ENCODE results near the gene CPZ.
"Not testable (repeated sequence)": the region's sequence is repeated elsewhere in the genome, so short reads cannot be mapped to it uniquely, and the experiment has no call there.

Gene CPZ

DNA sequence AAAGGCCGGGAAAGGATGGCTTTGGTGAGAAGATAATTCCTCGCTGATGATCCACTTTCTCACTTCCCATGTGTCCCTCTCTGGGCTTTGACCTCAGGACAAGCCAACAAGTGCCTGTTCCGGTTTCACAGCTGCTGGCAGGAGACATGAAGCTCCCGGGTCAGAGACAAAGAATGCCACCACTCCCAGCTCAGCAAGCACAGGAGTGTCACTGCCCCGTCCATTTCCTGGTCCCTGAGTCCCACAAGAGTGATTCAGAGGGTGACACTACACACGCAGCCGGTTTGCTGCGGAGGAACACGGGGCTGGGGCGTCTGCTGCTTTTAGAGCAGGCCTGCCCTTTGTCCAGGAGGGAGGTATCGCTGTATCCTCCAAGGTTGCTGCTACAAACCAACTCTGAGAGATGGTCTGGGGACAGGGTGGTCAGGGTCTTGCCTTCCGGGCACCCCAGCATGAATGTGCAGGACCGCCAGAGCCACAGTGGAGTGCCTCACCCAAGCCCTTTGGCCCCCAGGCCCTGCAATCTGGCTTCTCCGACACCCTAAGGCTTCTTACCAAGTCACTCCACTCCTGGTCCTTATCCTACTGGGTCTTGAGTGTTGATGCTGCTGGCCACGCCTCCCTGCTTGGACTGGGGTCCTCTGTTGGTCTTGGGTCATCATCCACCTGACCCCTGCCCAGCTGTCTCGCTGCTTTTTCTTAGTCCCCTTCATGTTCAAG, 49.5 kb downstream of the CPZ start:
- peak; percentile 37 for DNase-seq

DNA sequence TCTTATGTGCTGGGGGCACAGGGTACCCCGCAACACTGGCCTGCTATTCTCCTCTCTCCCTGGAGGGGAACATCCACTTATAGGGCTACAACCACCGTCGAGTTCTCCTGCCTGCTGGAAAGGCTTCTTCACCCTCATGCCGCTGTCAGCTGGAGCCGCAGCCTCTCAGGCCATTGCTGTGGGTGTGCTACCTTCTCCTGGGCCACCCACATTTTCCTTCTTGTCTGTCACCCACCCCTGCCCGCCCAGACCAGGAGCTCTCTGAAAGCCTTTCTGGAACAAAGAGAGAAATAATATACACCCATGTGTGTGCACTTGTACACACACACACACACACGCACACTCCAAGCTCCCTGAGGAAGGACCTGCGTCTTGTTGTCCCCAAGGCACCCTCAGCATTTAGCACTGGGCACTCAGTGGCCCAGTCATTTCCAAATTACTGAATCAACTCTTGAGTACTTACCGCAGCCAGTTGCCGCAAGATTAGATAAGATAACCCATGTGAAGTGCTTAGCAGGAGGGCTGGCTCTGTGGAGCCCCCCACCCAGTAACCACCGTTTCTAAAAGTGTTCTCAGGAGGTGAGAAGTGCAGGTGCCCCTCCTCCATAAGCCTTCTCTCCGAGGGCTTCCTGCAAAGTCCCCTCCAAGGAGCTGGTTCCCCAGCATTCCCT, 50.2 kb downstream of the CPZ start:
- DNase-seq, result no peak

DNA sequence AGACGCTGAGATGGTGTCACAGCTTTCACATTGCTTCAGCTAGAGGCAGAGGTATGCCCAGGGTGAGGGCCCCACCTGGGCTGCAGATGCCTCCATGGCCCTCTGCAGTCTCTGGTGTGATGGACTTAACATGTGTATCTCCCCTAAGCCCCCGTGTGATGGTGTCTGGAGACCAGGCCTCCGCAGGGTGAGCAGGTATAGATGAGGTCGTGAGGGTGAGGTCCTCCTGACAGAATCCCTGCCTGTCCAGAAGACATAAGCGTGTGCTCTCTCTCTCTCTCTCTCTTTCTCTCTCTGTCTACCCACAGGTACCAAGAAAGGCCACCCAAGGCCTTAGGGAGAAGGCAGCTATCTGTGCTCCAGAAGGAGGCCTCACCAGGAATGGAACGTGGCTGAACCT, 50.9 kb downstream of the CPZ start:
- DNase-seq, result no peak

DNA sequence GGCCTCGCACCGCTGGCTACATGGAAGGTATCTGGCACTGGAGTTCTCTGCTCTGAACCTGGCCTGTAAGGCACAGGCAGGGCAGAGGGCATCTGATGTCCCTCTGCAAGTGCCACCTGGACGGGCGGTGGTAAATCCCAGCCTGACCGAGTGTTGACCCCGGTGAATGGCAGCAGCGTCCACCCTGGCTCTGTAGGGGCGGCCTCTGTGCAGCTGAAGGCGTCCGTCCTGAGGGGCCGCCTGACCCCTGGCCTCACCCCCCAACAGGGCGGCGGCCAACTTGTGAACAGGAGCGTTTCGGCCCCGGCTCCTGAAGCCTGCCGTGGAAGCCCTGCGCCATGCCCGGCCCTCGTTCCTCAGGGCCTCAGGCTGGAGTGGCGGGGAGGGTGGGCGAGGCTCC, 51.4 kb downstream of the CPZ start:
- no peak for DNase-seq

DNA sequence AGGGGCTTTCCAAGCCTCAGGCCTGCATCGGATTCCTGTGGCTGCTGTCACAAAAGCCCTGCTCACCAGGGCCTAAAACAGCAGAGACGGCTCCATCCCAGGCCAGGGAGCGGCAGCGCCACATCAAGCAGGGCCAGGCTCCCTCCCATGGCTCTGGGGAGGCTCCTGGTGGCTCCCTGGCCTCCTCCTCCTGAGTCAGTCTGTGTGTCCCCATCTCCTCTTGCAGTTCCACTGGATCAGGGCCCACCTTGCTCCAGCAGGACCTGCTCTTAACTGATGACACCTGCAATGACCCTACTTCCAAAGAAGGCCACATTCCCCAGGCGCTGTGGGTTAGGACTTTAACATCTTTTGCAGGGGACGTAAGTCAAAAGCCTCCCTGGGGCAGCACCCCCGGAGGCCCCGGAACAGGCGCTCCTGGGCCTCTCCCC, 51.9 kb downstream of the CPZ start:
- no peak for DNase-seq

DNA sequence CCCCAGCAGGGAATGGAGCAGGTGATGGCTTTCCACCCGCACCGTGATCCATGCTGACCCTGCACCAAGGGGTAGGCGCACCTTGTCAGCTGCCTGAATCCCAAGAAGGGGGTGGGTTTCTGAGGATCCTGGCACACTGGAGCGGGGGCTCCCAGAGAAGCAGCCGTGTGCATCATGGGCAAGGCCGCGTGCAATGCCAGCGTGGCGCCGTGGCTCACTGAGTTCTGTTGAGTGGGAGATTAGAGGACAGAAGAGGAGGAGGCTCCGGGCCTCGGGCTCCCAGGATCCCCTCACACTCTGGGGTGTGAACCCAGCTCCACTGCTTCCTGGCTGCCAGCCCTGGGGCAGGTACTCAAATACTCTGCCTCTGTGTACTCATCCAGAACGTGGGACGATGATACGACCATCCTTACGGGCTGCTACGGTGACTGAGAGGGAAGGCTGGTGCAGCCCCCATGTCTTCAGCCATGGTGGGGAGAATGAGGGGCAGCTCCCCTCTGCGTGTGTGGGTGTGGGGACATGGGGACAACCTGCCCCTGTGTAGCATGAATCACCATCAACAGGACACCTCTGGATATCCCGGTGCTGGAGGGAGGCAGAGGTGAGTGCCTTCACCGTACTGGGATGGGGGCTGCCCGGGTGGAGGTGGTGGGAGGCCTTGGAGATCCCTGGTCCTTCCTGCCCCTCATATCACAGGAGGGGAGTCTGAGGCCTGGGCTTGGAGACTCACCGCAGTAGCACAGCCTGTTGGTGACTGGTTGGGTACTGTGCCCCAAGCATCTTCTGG, 52.6 kb downstream of the CPZ start:
- no peak for DNase-seq

DNA sequence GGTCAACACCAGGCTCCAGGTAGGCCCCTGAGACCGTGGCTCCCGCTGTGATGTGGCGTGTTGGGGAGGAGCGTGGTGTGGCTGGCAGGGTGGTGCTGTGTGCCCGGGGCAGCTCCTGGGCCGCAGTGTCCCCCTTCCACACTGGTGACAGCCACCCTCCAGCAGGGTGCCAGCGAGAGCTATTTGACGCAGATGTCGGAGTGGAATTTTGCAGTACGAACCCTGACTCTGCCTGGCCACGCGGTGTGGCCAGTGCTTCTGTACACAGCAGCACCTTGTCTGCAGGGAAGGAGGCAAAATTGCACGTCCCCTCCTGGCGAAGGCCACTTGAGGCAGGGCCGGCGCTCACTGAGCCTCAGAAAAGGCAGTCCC, 53.2 kb downstream of the CPZ start:
- no peak for DNase-seq

DNA sequence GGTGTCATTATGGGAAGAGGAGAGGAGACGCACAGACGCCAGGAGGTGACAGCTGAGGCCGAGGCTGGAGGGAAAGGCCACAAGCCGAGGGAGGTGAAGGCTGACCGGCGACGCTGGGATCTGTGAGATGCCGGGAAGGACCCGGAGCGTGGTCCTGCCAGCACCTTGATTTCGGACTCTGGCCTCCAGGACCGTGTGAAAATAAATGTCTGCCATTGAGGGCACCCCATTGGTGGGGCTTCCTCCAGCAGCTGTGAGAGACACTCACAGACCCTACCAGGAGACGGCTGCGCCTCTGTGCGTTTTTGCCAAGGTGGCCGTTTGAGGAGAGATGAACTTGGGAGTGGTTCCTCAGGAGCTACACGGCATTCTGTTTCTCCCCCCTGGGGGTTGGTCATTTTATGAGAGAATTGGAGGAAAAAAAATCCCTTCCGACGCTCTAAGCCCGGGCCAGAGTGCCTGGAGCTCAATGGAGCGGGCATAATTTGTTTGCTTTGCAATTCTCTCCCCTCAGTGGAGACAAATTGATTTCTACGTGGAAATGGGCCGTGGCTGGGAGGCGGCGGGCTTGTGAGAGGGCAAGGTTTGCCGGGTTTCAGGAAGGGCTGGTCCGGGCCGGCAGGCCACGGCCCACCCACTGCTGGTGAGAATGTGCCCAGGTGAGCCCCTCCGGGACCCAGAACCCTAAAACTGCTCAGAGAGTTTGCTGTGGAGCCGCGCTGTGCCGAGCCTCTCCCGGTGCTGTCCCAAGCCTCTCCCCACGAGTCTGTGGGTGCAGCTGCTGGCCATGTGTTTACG, 53.9 kb downstream of the CPZ start:
- DNase-seq, result no peak

DNA sequence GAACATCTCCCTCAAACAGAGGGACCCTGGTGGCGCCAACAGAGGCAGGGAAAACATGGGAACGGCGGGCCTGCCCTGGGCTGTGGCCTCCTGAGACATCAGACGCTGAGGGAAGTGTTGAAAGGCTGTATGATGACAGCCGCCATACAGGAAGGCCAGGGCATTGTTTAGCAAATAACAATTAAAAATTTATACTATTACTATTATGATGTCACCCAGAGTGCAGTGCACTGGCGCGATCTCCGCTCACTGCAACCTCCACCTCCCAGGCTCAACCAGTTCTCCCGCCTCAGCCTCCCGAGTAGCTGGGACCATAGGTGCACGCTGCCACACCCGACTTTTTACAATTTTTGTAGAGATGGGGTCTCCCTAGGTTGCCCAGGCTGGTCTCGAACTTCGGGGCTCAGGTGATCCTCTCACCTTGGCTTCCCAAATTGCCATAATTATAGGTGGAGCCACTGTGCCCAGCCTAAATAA, 54.6 kb downstream of the CPZ start:
- DNase-seq, result no peak

DNA sequence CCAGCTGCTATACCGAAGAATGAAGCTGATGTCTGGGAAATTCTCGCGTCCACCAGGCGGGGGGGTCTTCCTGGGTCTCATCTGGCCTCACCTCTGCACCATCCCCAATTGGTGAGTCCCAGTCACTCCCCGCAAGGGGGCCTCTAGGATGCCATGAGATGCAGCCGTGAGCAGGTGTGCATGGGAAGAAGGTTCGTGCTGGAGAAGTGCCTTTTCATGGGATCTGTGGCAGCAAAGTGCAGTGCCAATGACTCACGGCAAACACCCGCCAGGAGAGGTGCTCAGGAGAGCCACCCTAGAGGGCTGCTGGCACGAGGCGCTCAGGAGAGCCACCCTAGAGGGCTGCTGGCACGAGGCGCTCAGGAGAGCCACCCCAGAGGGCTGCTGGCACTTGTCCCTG, 55.1 kb downstream of the CPZ start:
- no peak for DNase-seq

DNA sequence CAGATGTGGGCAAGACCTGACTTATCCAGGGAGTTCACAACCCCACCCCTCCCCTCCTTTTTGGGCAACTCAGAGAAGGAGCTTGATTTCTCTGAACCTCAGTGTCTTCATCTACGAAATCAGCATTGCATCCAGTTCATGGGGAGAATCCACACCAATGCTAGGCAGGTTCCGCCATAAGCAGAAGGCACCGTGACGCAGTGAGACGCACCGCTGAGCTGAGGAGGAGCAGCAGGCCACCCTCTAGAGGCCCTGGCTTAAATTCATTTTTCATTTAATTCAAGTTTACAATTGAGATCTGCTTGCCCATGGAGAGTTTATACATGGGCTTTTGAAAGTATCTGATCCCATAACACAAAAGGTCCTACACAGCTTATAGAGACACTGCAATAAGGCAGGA, 55.7 kb downstream of the CPZ start:
- DNase-seq, result no peak

DNA sequence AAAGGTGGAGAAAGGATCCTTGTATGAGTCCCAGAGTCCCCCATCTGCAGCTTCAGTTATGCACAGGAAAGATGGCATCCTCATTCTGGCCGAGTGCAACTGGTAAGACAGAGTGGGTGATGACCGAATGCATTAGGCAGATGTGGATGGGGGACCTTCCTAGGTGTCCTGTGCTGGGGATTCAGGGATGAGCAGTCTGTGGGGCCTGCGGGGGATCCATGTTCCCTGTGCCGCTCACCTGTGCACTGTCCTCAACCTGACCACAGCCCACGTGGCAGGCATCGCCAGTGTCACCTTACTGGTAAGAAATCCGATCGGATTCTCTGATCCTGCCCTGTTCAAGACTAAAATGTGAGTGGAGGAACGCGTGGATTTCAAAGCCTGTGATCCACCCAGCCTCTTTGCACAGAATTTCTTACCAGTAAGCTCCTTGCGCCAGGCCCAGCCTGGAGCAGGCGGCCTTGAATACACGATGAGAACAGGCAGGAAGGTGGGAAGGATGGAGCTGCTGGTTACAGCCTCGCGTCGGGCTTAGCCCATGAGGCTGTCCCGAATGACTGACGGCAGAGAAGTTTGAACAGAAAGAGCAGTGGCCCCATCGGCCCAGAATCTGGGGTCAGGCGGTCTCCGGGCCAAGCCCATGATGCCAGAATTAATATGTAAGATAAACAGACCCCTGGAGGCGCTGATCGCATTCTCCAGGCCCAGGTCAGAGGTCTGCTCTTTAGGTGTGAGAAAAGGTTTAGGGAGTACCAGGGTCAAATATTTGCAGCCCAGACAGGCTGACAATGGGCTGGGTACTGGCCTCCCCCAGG, 56.5 kb downstream of the CPZ start:
- no peak for DNase-seq

DNA sequence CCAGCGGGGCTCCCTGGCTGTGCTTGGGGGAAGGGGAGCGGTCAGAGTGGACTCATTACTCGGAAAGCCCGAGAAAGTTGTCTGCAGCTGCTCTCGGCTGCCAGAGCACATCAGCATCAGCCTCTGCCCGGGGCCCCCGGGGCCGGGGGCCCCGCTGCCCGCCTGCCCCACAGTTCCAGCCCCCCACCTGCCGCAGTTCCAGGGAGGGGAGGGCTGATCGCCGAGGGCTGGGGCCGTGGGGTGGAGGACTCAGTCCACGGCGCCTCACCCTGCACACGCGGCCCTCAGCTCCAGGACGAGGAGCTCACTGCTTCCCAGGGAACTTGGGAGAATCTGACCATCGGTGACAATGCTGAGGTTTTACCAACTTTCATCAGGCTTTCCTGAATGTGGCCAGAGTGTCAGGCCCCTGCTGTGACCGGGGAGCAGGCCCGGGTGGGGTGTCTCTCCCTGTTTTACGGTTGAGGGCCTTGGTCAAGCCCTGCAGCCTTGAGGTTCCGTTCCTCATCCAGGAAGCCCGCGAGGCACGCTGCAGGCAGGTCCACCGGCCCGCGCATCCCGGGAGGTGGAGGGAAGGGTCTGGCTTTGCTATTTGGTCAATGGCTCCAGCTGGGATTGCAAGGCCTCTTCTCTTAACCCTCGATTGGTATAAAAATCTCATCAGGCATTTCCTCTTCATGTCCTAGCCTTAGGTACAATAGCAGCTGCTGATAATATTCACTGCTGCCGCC, 57.2 kb downstream of the CPZ start:
- no peak for DNase-seq

DNA sequence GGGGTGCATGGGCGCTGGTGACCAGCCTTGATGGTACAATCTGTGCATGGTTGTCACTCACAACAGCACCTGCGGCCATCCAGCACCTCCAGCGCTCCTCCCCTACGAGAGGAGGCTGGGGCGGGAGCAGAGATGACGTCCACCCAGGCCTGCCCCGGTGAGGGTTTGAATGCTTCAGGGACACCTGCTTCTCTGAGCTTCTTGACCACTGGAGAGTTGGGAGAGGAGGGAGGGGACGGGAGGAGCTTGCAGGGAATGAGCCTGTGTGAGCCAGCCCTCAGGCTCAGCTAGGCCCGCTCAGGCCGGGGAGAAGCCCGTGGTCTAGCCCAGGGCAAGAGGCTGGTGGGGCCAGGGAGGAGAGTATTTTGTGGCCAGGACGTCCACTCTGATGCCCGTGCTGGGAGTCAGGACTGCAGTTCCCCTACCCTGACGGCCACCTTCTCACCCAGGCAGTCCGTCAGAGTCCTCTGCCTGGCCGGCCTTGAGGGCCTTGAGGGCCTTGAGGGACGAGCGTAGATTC, 59.2 kb downstream of the CPZ start:
- no peak for DNase-seq

DNA sequence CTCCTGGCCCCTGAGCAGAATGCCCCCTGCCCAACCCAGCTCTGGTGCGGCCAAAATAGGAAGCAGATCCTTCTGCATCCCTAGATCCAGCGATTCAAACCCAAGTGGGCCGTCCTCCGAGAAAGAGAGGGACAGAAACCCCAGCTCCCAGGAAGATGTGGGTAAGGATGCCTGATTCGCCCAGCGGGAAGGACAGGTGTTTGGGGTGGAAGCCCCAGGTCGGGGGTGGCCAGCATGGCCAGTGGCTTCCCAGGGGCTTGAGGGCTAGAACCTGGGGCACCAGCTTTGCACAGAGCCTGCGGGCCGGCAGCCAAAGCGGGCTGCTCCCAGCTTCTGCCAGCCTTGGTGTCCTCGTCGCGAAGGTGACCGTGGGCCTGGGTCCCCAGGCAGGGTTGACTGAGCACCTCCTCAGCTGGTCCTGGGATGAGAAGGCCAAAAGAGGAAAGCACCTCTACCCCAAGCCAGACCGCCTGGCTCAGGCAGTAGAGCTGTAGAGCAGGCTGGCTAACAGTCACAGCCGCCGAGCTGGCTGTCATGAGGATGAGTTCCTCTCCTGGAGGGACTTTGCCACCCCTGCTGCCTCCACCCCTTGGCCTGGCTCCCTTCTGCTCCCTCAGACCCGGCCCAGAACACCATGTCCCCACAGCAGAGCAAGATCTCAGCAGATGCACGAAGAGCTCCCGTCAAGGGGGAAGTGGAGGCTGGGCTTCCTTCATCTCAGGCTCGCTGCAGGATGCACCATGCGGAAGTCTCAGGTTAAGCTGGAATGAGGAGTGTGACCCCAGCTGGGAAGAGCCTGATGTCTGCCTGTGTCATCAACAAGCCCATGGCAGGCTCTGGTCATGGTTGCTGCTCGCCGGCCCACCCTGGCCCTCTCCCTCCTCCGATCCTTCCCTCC, 59.9 kb downstream of the CPZ start:
- no peak for DNase-seq

DNA sequence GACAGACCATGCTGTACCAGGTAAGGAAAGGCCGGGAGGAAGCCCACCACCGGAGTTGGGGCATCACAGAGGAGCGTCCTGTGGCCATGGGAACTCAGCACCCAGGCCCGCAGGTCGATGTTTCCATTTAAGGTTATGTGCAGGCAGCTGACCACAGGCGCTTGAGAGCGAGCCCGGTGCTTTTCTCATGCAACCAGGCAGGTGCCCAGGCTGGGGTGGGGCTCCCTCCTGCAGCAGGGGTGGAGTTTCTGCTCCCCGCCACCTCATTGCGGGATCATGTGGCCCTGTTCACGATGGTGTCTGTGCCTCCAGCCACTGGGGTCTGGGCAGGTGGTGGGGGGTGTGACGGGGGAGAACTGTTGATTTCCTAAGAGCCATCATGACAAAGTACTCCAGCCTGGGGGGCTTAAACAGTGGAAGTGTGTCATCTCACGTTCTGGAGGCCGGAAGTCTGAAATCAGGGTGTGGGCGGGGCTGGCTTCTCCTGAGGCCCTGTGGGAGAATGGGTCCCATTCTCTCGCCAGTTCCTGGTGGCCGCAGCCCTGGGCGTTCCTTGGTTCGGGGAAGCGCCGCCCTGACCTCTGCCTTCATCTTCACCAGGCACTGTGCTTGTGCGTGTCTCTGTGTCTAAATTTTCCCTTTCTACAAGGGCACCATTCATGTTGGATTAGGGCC, 60.9 kb downstream of the CPZ start:
- DNase-seq, result no peak

DNA sequence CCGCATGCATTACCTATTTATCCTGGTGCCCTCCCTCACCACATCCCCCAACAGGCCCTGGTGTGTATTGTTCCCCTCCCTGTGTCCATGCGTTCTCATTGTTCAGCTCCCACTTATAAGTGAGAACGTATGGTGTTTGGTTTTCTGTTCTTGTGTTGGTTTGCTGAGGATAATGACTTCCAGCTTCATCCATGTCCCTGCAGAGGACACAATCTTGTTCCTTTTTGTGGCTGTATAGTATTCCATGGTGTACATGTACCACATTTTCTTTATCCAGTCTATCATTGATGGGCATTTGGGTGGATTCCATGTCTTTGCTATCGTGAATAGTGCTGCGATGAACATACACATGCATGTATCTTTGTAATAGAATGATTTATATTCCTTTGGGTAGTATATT, 61.6 kb downstream of the CPZ start:
- not testable (repeated sequence) for DNase-seq

DNA sequence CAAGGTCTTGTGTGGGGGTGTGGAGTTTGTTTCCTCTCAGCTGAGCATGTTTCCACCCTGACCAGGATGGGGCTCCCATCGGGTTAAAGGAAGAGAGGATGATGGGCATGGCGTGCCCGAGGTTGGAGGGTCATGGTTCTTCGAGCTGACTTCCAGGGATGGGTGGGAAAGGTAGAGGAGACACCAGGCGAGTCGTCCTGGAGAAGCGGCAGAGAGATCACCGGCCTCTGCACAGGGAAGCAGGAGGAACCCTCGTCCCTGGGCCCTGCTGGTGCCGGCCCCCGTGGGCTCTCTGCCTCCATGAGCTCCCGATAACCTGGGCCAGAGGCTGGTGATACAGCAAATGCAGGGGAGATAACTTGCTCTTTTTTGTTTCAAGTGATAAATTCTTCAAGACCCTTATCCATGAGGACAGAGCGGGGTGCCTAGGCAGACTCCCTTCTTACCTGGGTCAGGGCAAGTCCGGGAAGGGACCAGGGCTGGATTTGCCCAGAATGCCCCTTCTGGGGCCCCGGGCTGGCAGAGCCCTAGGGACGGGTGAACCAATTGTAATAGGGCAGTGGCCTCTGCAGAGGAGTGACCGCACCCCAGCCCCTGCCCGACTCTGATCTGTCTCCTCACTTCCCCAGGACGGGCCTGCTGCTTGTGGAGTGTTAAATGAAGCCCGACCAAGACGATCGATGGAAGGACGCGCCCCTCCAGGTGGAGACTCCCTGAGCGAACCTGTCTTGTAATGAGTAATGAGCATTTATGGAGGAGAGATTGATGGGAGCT, 63.0 kb downstream of the CPZ start:
- no peak for DNase-seq

DNA sequence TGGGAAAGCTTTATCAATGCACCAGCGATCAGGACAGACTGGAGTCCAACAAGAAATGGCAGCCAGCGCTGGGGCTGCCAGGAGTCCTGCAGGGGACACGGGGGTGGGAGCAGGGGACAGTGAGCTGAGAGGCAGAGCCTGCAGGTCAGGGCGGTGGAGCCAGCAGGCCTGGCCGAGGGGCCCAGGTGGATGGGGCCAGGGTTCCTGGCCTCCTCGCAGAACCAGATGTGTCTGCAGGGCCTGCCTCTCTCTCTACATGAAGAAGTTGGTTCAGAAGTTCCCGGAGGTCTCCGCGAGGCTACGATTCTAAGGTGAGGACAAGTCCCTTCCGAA, 63.6 kb downstream of the CPZ start:
- DNase-seq, result no peak

All from MV-4-11 (cell line).